Central memory CD8-positive, alpha-beta T cell (primary cell): ENCODE measurements around the gene MBNL2.

Source experiments
- ATAC-seq: fragments of 150-1000 bp; cut with Tn5 transposase; replicated peaks from 2 replicates; pipeline ENCODE4 v1.10.0; 2022; ENCODE audit warnings: mild to moderate bottlenecking, moderate FRiP score, moderate number of reproducible peaks; ENCODE audit not compliant: poor library complexity, severe bottlenecking; ENCODE audit errors: extremely low read depth
- DNase-seq, 2 donors: peaks; one replicate each; pipeline ENCODE4 v3.0.0; 2021; ENCODE audit warnings: low spot score in 2 of 2
- H3K27ac Mint-ChIP-seq: one replicate; pipeline ENCODE4 v1.8.0; 2022; ENCODE audit warnings: low read depth, mild to moderate bottlenecking, moderate library complexity, mixed read lengths
- H3K27me3 Mint-ChIP-seq: one replicate; pipeline ENCODE4 v1.8.0; 2022; ENCODE audit warnings: mixed read lengths
- H3K36me3 Mint-ChIP-seq: one replicate; pipeline ENCODE4 v1.8.0; 2022; ENCODE audit warnings: mild to moderate bottlenecking, moderate library complexity, mixed read lengths; ENCODE audit not compliant: insufficient read depth
- H3K4me1 Mint-ChIP-seq: one replicate; pipeline ENCODE4 v1.8.0; 2022; ENCODE audit warnings: mixed read lengths
- H3K4me3 Mint-ChIP-seq: one replicate; pipeline ENCODE4 v1.8.0; 2022; ENCODE audit warnings: mild to moderate bottlenecking, moderate library complexity, mixed read lengths
- H3K9me3 Mint-ChIP-seq: one replicate; pipeline ENCODE4 v1.8.0; 2022; ENCODE audit warnings: mixed read lengths

MBNL2 gene

GRCh38 chr13:97387890-97388289 is 165.8 kb downstream of the MBNL2 start:
- Mint-ChIP-seq H3K27me3 (no peaks in the 10 kb centered on the region), H3K4me1 (peaks cover 27% of the 10 kb centered on the region), H3K36me3 (peaks cover 6% of the 10 kb centered on the region), H3K9me3 (no peaks in the 10 kb centered on the region), H3K27ac (no peak overlapping the region), H3K4me3 (no peak overlapping the region)
- ATAC-seq = no peak
- DNase-seq = no peak

DNA sequence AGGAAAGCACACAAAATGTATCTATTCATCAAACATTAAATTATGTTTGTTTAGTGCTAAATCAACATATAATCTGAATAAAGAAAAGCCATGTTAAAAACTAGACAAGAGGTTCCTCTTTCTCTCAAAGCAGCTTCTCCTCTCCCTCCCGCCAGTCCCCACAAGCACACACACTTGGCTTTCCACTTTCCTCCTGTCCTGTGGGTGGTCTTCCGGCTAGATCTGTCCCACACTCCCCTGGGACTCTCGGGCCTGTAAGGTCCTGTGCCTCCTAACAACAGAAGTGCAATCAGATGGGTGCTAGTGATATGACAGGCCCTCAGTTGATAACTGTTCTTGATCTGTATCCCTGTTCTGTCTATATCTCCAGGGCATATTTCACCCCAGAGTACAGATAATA is 166.2 kb downstream of the MBNL2 start:
- Mint-ChIP-seq H3K27ac (no peak overlapping the region), H3K4me1 (peaks cover 27% of the 10 kb centered on the region), H3K9me3 (no peaks in the 10 kb centered on the region), H3K36me3 (peaks cover 3% of the 10 kb centered on the region), H3K4me3 (no peak overlapping the region), H3K27me3 (no peaks in the 10 kb centered on the region)
- DNase-seq (no peak), ATAC-seq (no peak)

GRCh38 chr13:97390941-97391600 is 168.9 kb downstream of the MBNL2 start:
- ATAC-seq = no peak
- H3K4me3 Mint-ChIP-seq = no peak overlapping the region
- H3K27me3 Mint-ChIP-seq = no peaks in the 10 kb centered on the region
- no peaks in the 10 kb centered on the region for H3K9me3 Mint-ChIP-seq
- H3K36me3 Mint-ChIP-seq = peaks cover 3% of the 10 kb centered on the region
- H3K27ac Mint-ChIP-seq = no peak overlapping the region
- peaks cover 18% of the 10 kb centered on the region for H3K4me1 Mint-ChIP-seq
- DNase-seq = no peak

DNA sequence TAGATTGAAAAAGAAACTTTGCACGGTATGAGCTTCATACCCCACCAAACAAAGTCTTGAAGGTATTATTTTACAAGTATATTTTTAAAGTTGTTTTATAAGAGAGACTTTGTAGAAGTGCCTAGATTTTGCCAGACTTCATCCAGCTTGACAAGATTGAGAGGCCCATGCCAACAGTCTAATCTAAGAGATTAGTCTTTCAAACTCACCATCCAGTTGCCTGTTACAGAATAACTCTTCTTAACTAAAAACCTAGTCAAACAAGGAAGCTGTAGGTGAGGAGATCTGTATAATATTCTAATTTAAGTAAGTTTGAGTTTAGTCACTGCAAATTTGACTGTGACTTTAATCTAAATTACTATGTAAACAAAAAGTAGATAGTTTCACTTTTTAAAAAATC is 169.9 kb downstream of the MBNL2 start:
- DNase-seq (no peak), ATAC-seq (no peak)
- Mint-ChIP-seq H3K4me3 (no peak overlapping the region), H3K4me1 (peaks cover 8% of the 10 kb centered on the region), H3K27me3 (no peaks in the 10 kb centered on the region), H3K27ac (no peak overlapping the region), H3K36me3 (peaks cover 3% of the 10 kb centered on the region), H3K9me3 (no peaks in the 10 kb centered on the region)

DNA sequence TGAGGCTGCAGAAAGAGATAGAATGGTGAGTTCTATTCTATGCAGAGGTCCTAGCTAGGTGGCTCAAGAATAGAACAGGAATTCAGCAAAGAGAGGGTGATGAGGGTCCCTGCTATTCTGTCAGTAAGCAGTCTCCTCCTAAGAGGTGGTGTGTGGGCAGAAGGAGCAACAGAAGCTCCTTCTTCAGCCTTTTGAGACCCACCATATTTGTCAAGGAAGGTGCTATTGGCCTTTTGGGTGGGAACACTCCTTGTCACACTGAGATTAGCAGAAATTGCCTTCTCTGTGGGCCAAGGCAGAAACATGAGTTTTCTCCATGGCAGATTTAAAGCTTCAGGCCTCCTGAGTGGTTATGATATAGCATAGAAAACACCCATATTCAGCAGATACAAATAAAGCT is 172.4 kb downstream of the MBNL2 start:
- no peak for ATAC-seq
- no peaks in the 10 kb centered on the region for H3K4me1 Mint-ChIP-seq
- no peaks in the 10 kb centered on the region for H3K9me3 Mint-ChIP-seq
- no peaks in the 10 kb centered on the region for H3K27me3 Mint-ChIP-seq
- H3K4me3 Mint-ChIP-seq = no peak overlapping the region
- peaks cover 3% of the 10 kb centered on the region for H3K36me3 Mint-ChIP-seq
- DNase-seq = no peak
- H3K27ac Mint-ChIP-seq = no peak overlapping the region

- peaks cover 2% of the 10 kb centered on the region for H3K36me3 Mint-ChIP-seq
- no peaks in the 10 kb centered on the region for H3K4me1 Mint-ChIP-seq
- H3K27me3 Mint-ChIP-seq = no peaks in the 10 kb centered on the region
- no peak for DNase-seq
- no peak overlapping the region for H3K4me3 Mint-ChIP-seq
- no peak for ATAC-seq
- H3K9me3 Mint-ChIP-seq = no peaks in the 10 kb centered on the region
- H3K27ac Mint-ChIP-seq = no peak overlapping the region
These were observed 173.5 kb downstream of the MBNL2 start for GRCh38 chr13:97395447-97396136.

DNA sequence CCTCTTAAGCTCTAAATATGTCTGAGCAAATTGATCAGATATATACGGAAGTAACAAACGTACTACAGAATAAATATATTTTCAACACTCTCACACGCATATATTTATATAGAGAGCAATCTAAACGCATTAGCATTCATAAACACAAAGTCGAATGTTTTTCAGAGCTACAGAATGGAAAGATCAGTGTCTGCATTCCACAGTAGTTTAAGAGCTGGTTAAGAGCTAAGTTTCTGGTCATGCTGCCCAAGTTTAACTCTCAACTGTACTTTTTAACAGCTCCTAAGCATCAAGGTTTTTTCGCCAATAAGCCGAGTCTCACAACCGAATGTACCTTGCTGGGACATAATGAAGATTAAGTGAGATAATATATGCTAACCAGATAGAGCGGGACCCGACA is 175.1 kb downstream of the MBNL2 start:
- H3K27me3 Mint-ChIP-seq = peaks cover 4% of the 10 kb centered on the region
- ATAC-seq (no peak), DNase-seq (no peak)
- H3K4me3 Mint-ChIP-seq = no peak overlapping the region
- H3K36me3 Mint-ChIP-seq = no peaks in the 10 kb centered on the region
- H3K27ac Mint-ChIP-seq = no peak overlapping the region
- H3K9me3 Mint-ChIP-seq = peaks cover 5% of the 10 kb centered on the region
- no peaks in the 10 kb centered on the region for H3K4me1 Mint-ChIP-seq

DNA sequence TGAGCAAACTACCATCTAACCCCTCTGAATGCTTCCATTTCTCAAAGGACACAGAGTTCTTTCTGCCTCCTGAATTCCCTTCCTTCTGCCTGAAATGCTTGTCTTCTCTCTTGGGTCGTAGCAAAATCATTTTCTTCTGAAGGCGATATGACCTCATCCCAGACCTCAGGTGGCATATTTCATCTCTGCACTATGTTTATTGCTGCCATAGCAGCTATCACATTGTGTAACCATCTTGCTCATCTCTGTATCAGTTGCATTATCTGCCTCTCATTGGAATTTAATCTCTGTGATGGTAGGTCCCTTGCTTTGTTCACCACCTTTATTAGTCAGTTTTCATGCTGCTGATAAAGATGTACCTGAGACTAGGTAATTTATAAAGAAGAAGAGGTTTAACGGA is 179.3 kb downstream of the MBNL2 start:
- DNase-seq (no peak), ATAC-seq (no peak)
- no peak overlapping the region for H3K4me3 Mint-ChIP-seq
- no peaks in the 10 kb centered on the region for H3K4me1 Mint-ChIP-seq
- H3K9me3 Mint-ChIP-seq = peaks cover 5% of the 10 kb centered on the region
- no peaks in the 10 kb centered on the region for H3K36me3 Mint-ChIP-seq
- peaks cover 22% of the 10 kb centered on the region for H3K27me3 Mint-ChIP-seq
- H3K27ac Mint-ChIP-seq = no peak overlapping the region

- no peaks in the 10 kb centered on the region for H3K4me1 Mint-ChIP-seq
- DNase-seq (no peak), ATAC-seq (no peak)
- no peak overlapping the region for H3K4me3 Mint-ChIP-seq
- peaks cover 27% of the 10 kb centered on the region for H3K27me3 Mint-ChIP-seq
- no peaks in the 10 kb centered on the region for H3K36me3 Mint-ChIP-seq
- H3K27ac Mint-ChIP-seq = no peak overlapping the region
- peaks cover 5% of the 10 kb centered on the region for H3K9me3 Mint-ChIP-seq
These were observed 182.0 kb downstream of the MBNL2 start for GRCh38 chr13:97403893-97404750.

GRCh38 chr13:97407540-97407939 is 185.4 kb downstream of the MBNL2 start:
- Mint-ChIP-seq H3K36me3 (no peaks in the 10 kb centered on the region), H3K27ac (no peak overlapping the region), H3K4me3 (no peak overlapping the region), H3K27me3 (peaks cover 20% of the 10 kb centered on the region), H3K4me1 (no peaks in the 10 kb centered on the region), H3K9me3 (no peaks in the 10 kb centered on the region)
- ATAC-seq (no peak), DNase-seq (no peak)

DNA sequence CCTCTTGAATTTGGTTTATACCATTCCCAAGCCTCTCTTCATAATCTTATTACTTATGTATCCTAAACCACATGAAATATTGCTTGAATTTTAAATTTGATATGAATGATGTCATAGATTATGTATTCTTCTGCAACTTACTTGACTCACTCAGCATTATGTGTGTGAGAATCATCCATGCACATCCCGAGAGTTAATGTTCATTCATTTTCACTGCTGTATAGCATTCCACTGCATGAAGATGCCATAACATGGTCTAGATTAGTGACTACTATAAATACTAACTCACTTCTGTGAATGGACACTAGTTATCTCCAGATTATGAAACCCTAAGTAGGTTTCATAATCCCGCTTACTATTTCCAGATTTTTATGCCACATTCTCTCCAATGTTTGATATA is 186.8 kb downstream of the MBNL2 start:
- Mint-ChIP-seq H3K27ac (no peak overlapping the region), H3K9me3 (no peaks in the 10 kb centered on the region), H3K36me3 (no peaks in the 10 kb centered on the region), H3K4me3 (no peak overlapping the region), H3K4me1 (no peaks in the 10 kb centered on the region), H3K27me3 (peaks cover 15% of the 10 kb centered on the region)
- ATAC-seq (no peak), DNase-seq (no peak)

- no peaks in the 10 kb centered on the region for H3K36me3 Mint-ChIP-seq
- DNase-seq (no peak), ATAC-seq (no peak)
- H3K4me3 Mint-ChIP-seq = no peak overlapping the region
- H3K27ac Mint-ChIP-seq = no peak overlapping the region
- H3K27me3 Mint-ChIP-seq = peaks cover 8% of the 10 kb centered on the region
- H3K9me3 Mint-ChIP-seq = no peaks in the 10 kb centered on the region
- H3K4me1 Mint-ChIP-seq = no peaks in the 10 kb centered on the region
These were observed 189.9 kb downstream of the MBNL2 start for GRCh38 chr13:97411984-97412383.

- ATAC-seq (no peak), DNase-seq (no peak)
- peaks cover 19% of the 10 kb centered on the region for H3K27me3 Mint-ChIP-seq
- no peaks in the 10 kb centered on the region for H3K4me1 Mint-ChIP-seq
- no peaks in the 10 kb centered on the region for H3K36me3 Mint-ChIP-seq
- H3K4me3 Mint-ChIP-seq = no peak overlapping the region
- no peaks in the 10 kb centered on the region for H3K9me3 Mint-ChIP-seq
- no peak overlapping the region for H3K27ac Mint-ChIP-seq
These were observed 191.6 kb downstream of the MBNL2 start for GRCh38 chr13:97413694-97414093.
